HG03575 (cell line): ENCODE results near the gene ARPC2.

Experiments
- ATAC-seq: cut with Tn5 transposase; IDR thresholded peaks from one replicate; pipeline ENCODE4 v1.9.1; 2021; ENCODE audit not compliant: unreplicated experiment, insufficient number of reproducible peaks, low FRiP score; ENCODE audit errors: extremely low read depth

The ARPC2 gene

DNA sequence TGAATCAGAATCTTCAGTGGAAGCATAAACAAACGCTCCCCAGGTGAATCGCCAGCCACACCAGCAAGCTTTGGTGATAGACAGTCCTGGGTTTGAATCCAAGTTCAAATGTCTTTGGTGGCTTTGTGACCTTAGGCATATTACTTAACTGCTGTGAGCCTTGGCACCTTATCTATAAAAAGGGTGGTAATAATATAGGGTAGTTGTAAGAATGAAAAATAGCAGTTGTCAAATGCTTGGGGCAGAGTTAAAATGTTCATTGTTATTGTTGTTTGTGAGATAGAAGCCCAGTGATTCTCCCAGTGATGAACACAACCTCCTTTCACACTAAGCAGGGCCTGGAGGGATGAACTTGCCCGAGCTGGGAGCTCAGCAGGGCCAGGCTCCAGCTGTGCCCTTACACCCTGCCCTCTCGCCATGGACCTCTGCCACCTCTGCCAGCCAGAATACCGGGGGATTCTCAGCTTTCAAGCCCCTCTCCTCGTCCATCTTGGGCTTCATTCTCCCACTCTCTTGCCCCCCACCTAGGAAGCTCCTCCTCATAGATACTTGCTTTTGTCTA lies 81.4 kb downstream of the ARPC2 start:
- ATAC-seq, result no peak

DNA sequence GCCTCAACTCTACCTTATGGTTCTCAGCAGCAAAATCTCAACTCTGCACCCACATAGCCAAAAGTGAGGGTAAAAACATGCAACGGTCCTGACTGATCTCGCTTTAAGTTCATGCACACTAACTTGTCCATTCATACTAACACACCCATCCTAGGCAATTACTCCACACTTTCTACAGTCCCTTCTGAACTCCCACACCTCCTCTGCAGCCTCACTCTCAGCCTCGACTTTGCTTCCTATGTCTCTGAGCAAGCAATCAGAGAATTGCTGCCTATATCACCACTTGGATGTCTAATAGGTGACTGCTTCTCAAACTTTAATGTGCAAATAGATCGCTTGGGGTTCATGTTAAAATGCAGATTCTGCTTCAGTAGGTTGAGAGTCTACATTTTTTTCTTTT lies 83.2 kb downstream of the ARPC2 start:
- ATAC-seq, result no peak

DNA sequence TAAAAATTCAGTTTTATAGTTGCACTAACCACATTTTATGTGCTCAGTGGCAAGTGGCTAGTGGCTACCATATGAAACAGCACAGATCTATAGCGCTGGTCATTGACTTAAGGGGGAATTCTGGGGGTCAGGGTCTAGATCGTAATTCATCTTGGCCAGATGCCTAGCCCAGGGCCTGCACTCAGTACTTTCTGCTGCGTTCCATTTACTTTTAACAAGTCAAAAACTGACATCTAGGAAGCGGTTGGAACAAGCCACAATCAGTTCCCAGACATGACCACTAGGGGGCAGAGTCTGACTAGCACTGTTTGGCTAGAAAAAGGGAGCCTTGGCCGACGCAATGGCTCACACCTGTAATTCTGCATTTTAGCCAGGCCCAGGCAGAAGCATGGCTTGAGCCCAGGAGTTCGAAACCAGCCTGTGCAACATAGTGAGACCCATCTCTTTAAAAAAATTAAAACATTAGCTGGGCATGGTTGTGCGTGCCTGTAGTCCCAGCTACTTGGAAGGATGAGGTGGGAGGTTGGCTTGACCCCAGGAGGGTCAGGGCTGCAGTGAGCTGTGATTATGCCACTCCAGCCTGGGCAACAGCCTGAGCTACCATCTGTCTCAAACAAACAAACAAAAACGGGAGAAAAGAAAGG lies 84.3 kb downstream of the ARPC2 start:
- ATAC-seq, result peak; percentile 59
